GM21528 (cell line): ENCODE results near the gene JAK1.

Experiments
- ATAC-seq: cut with Tn5 transposase; IDR thresholded peaks from one replicate; pipeline ENCODE4 v1.9.1; 2021; ENCODE audit warnings: mild to moderate bottlenecking, moderate library complexity; ENCODE audit not compliant: unreplicated experiment, low FRiP score

JAK1 gene

GRCh38 chr1:64980745-64981600 is 14.6 kb upstream of the JAK1 start:
- ATAC-seq = no peak

DNA sequence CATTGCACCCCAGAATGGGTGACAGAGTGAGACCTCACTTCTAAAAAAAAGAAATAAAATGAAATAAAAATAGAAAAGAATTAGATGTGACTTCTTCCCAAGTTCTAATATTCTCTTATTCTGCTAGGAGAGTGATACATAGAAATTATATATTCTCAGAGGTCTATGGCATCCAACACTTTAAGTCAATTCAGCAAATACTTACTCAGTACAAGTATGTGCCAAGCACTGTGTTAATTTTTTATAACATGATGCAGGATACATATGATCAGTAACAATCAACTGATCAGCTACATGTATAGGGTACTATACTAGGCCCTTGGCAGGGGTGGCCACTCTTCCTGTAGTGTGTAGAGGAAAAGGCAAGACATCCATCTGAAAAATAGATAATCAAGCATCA is 13.0 kb upstream of the JAK1 start:
- no peak for ATAC-seq

- ATAC-seq = no peak
Observed at GRCh38 chr1:64976361-64976760, 10.0 kb upstream of the JAK1 start.

DNA sequence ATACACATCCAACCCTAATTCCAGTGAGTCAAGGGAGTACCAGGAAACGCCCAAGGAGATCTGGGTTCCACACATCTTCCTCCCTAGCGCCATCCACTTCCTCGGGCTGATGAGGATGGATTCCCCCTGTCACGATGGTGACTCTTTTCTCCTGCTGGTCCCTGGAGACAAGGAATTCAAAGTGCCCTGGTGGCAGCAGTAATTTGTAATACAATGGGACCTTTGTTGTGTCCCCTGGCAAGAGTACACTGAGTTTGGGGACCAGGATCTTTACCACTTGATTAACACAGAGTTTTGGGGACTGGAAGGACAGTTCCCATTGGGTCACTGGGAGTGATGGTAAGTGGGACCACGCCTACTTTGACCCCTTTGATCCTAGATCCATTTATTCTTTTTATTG is 9.4 kb upstream of the JAK1 start:
- ATAC-seq = no peak

GRCh38 chr1:64975127-64975526 is 8.8 kb upstream of the JAK1 start:
- no peak for ATAC-seq

GRCh38 chr1:64974288-64974825 is 8.0 kb upstream of the JAK1 start:
- ATAC-seq = no peak

GRCh38 chr1:64973061-64973647 is 6.8 kb upstream of the JAK1 start:
- ATAC-seq = no peak

DNA sequence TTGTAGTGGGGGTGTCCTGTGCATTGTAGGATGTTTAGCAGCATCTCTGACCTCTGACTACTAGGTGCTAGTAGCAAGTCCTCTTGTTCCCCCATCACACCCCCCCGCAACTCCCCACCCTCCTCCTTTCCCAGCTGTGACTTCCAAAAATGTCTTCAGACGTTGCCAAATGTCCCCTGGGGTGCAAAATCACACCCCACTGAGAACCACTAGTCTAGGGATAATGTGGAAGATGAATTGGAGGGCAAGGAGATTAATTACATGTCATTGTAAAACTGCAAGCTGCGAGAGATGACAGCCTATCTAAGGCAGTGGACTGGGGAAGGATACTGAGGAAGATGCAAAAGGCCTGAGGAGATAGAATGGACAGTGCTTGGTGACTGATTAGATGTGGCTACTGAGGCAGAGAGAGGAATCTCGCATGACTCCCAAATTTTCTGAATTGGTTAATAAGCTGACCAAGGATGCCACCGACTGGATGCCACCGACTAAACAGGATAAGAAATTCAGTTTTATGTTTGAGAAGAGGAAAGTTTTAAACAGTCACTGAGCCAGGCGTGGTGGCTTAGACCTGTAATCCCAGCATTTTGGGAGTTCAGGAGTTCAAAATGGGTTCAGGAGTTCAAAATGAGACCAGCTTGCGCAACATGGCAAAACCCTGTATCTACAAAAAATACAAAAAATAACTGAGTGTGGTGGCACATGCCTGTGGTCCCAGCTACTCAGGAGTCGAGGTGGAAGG is 3.1 kb upstream of the JAK1 start:
- no peak for ATAC-seq

- no peak for ATAC-seq
Observed at GRCh38 chr1:64967381-64967780, 1.0 kb upstream of the JAK1 start.

GRCh38 chr1:64965366-64966157 is 787 bp downstream of the JAK1 start:
- ATAC-seq = peak; percentile 53

- ATAC-seq = no peak
Observed at GRCh38 chr1:64963466-64963865, 2.9 kb downstream of the JAK1 start.

- no peak for ATAC-seq
Observed at GRCh38 chr1:64962441-64962840, 3.9 kb downstream of the JAK1 start.

GRCh38 chr1:64961923-64962322 is 4.4 kb downstream of the JAK1 start:
- no peak for ATAC-seq

GRCh38 chr1:64960731-64961130 is 5.6 kb downstream of the JAK1 start:
- peak; percentile 59 for ATAC-seq

DNA sequence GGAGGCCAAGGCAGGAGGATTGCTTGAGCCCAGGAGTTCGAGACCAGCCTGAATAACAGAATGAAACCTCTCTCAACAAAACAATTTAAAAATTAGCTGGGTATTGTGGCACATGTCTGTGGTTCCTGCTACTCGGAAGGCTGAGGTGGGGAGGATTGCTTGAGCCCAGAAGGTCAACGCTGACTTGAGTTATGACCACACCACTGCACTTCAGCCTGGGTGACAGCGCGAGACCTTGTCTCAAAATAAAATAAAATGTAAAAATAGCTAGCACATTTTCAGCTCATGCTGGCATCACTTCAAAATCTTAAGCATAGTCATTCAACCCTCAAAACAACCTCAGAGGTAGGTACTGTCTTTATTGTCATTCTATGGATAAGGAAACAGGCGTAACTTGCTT is 6.4 kb downstream of the JAK1 start:
- ATAC-seq = no peak

- peak; percentile 88 for ATAC-seq
Observed at GRCh38 chr1:64956733-64957441, 9.5 kb downstream of the JAK1 start.

DNA sequence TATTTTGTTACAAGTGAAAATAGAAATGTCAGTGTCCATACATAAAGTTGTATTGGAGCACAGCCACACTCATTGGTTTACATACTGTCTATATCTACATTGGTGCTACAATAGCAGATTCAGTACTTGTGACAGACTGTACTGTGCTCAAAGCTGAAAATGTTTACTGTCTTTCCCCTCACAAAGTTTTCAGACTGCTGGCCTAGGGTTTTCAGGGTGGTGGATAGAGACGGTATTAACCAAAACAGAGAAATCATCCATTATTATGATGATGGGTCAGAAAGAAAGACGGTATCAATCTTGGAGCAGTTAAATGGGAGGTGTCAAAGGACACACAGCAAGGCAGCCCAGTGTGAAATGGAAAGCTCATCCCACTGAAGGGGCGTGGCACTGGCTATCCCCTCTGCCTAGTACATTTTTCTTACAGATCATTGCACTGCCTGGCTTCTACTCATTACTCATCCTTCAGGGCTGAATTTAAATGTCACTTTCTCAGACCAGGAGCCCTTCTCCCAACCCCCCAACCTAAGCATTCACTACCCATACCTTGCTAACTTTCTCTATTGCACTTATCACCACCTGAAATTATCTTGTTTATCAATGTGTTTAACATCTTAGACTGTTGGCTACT is 10.2 kb downstream of the JAK1 start:
- ATAC-seq = no peak

GRCh38 chr1:64955097-64956009 is 11.0 kb downstream of the JAK1 start:
- no peak for ATAC-seq
